ENCODE results near the gene IL1F10. TPM values are rescaled to one million over a fixed set of nuclear protein-coding genes. Genes with fewer than 3 reads are reported as not detected.

The IL1F10 gene
- total RNA-seq, 1 donor from 2014 or later, result not detected

- Histone ChIP-seq H4K20me1 (ENCODE audit: insufficient read depth, low read length) (no peaks in the 10 kb centered on the region), H3K27me3 (ENCODE audit: insufficient read depth, low read length) (peaks cover 55% of the 10 kb centered on the region), H3K9ac (ENCODE audit: low read length) (no peak overlapping the region), H3K27ac (ENCODE audit: low read depth, low read length) (no peak overlapping the region), H3K4me3 (ENCODE audit: insufficient read depth, low read depth, low read length) (no peak overlapping the region), H2AFZ (ENCODE audit: low read depth, low read length) (no peak overlapping the region), H3K9me3 (ENCODE audit: insufficient read depth, low read depth, low read length) (no peaks in the 10 kb centered on the region), H3K4me2 (ENCODE audit: low read length) (no peak overlapping the region), H3K36me3 (ENCODE audit: insufficient read depth, low read length) (no peaks in the 10 kb centered on the region), H3K79me2 (ENCODE audit: insufficient read depth, low read length) (no peaks in the 10 kb centered on the region), H3K4me1 (ENCODE audit: insufficient read depth, low read length) (no peaks in the 10 kb centered on the region)
- FAIRE-seq (no peak), DNase-seq (ENCODE audit: low read depth) (no peak)
- Mint-ChIP-seq H3K4me3 (ENCODE audit: unreplicated experiment) (no peak overlapping the region), H3K4me1 (ENCODE audit: low read depth, unreplicated experiment) (no peaks in the 10 kb centered on the region), H3K36me3 (ENCODE audit: low read depth, unreplicated experiment) (no peaks in the 10 kb centered on the region), H3K27ac (ENCODE audit: unreplicated experiment) (no peak overlapping the region), H3K9me3 (ENCODE audit: unreplicated experiment) (peaks cover 4% of the 10 kb centered on the region), H3K27me3 (ENCODE audit: low read depth, unreplicated experiment) (peaks cover 37% of the 10 kb centered on the region)
- TF ChIP-seq, protein P1, sequence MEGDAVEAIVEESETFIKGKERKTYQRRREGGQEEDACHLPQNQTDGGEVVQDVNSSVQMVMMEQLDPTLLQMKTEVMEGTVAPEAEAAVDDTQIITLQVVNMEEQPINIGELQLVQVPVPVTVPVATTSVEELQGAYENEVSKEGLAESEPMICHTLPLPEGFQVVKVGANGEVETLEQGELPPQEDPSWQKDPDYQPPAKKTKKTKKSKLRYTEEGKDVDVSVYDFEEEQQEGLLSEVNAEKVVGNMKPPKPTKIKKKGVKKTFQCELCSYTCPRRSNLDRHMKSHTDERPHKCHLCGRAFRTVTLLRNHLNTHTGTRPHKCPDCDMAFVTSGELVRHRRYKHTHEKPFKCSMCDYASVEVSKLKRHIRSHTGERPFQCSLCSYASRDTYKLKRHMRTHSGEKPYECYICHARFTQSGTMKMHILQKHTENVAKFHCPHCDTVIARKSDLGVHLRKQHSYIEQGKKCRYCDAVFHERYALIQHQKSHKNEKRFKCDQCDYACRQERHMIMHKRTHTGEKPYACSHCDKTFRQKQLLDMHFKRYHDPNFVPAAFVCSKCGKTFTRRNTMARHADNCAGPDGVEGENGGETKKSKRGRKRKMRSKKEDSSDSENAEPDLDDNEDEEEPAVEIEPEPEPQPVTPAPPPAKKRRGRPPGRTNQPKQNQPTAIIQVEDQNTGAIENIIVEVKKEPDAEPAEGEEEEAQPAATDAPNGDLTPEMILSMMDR (IDR thresholded peaks at IDR 0.05; ENCODE audit: insufficient read depth, low read depth, low read length), result no peak
- TF ChIP-seq EZH2 (IDR thresholded peaks at IDR 0.05; ENCODE audit: insufficient read depth, low read length), result no peak
These were observed 39.7 kb upstream of the IL1F10 start for GRCh38 chr2:113028112-113028511.

DNA sequence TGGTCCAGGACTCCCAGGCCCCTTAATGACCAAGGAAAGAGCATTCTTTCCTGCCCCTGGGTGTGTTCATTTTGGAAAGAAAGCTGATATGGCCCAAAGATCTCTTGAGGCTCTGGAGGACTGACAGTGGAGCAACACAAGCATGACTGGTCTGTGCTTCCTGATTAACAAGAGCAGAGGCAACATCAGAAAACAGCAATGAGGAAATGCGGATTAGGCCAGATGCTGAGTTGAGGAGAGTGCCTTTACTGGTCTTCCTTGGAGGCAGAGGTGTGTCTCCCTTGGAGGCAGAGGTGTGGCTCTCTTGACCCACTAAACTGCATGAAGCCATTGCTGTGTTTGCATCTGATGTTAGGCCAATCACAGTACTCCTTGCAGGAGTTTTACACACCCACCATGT is 35.0 kb upstream of the IL1F10 start:
- no peak overlapping the region for H3K27ac ChIP-seq (ENCODE audit: low read depth, low read length)
- no peak for TF ChIP-seq EZH2 (IDR thresholded peaks at IDR 0.05; ENCODE audit: insufficient read depth, low read length)
- TF ChIP-seq, protein P1 (IDR thresholded peaks at IDR 0.05; ENCODE audit: insufficient read depth, low read depth, low read length), result no peak
- peaks cover 33% of the 10 kb centered on the region for H3K27me3 Mint-ChIP-seq (ENCODE audit: low read depth, unreplicated experiment)
- H3K9me3 ChIP-seq (ENCODE audit: insufficient read depth, low read depth, low read length), result no peaks in the 10 kb centered on the region
- H4K20me1 ChIP-seq (ENCODE audit: insufficient read depth, low read length), result no peaks in the 10 kb centered on the region
- H3K79me2 ChIP-seq (ENCODE audit: insufficient read depth, low read length), result no peaks in the 10 kb centered on the region
- H3K4me1 ChIP-seq (ENCODE audit: insufficient read depth, low read length), result no peaks in the 10 kb centered on the region
- H3K36me3 ChIP-seq (ENCODE audit: insufficient read depth, low read length), result no peaks in the 10 kb centered on the region
- no peaks in the 10 kb centered on the region for H3K4me1 Mint-ChIP-seq (ENCODE audit: low read depth, unreplicated experiment)
- H2AFZ ChIP-seq (ENCODE audit: low read depth, low read length), result no peak overlapping the region
- no peak overlapping the region for H3K9ac ChIP-seq (ENCODE audit: low read length)
- DNase-seq (ENCODE audit: low read depth), result no peak
- peaks cover 36% of the 10 kb centered on the region for H3K27me3 ChIP-seq (ENCODE audit: insufficient read depth, low read length)
- no peak for FAIRE-seq
- no peak overlapping the region for H3K4me2 ChIP-seq (ENCODE audit: low read length)
- H3K36me3 Mint-ChIP-seq (ENCODE audit: low read depth, unreplicated experiment), result no peaks in the 10 kb centered on the region
- H3K4me3 Mint-ChIP-seq (ENCODE audit: unreplicated experiment), result no peak overlapping the region
- H3K4me3 ChIP-seq (ENCODE audit: insufficient read depth, low read depth, low read length), result no peak overlapping the region
- H3K9me3 Mint-ChIP-seq (ENCODE audit: unreplicated experiment), result peaks cover 4% of the 10 kb centered on the region
- H3K27ac Mint-ChIP-seq (ENCODE audit: unreplicated experiment), result no peak overlapping the region

DNA sequence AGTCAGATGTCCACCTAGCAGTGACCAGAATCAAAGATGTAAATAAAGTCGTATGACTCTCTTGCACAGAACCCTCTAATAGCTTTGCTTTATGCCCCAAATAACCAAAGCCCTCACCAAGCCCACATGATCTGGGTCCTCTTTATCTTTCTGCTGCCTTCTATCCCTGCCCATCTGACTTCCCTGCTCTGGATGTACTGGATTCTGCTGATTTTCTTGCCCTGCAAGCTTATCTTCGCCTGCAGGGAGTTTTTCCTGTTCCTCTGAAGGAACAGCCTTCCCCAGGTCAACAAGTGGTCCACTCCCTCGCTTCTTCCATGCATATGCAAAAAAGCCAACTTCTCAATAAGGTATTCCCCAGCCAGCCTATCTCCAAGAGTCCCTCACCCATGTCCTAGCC is 33.8 kb upstream of the IL1F10 start:
- H3K4me3 ChIP-seq (ENCODE audit: insufficient read depth, low read depth, low read length), result no peak overlapping the region
- H3K27ac ChIP-seq (ENCODE audit: low read depth, low read length), result no peak overlapping the region
- Mint-ChIP-seq H3K27me3 (ENCODE audit: low read depth, unreplicated experiment) (peaks cover 33% of the 10 kb centered on the region), H3K27ac (ENCODE audit: unreplicated experiment) (no peak overlapping the region), H3K4me3 (ENCODE audit: unreplicated experiment) (no peak overlapping the region), H3K4me1 (ENCODE audit: low read depth, unreplicated experiment) (no peaks in the 10 kb centered on the region), H3K36me3 (ENCODE audit: low read depth, unreplicated experiment) (no peaks in the 10 kb centered on the region), H3K9me3 (ENCODE audit: unreplicated experiment) (peaks cover 4% of the 10 kb centered on the region)
- no peaks in the 10 kb centered on the region for H3K9me3 ChIP-seq (ENCODE audit: insufficient read depth, low read depth, low read length)
- no peaks in the 10 kb centered on the region for H3K4me1 ChIP-seq (ENCODE audit: insufficient read depth, low read length)
- H3K9ac ChIP-seq (ENCODE audit: low read length), result no peak overlapping the region
- H2AFZ ChIP-seq (ENCODE audit: low read depth, low read length), result no peak overlapping the region
- no peaks in the 10 kb centered on the region for H3K79me2 ChIP-seq (ENCODE audit: insufficient read depth, low read length)
- H4K20me1 ChIP-seq (ENCODE audit: insufficient read depth, low read length), result no peaks in the 10 kb centered on the region
- no peaks in the 10 kb centered on the region for H3K36me3 ChIP-seq (ENCODE audit: insufficient read depth, low read length)
- TF ChIP-seq, protein P1 (IDR thresholded peaks at IDR 0.05; ENCODE audit: insufficient read depth, low read depth, low read length), result no peak
- no peak for TF ChIP-seq EZH2 (IDR thresholded peaks at IDR 0.05; ENCODE audit: insufficient read depth, low read length)
- DNase-seq (ENCODE audit: low read depth) (no peak), FAIRE-seq (no peak)
- no peak overlapping the region for H3K4me2 ChIP-seq (ENCODE audit: low read length)
- peaks cover 35% of the 10 kb centered on the region for H3K27me3 ChIP-seq (ENCODE audit: insufficient read depth, low read length)
